NCI-H1436 treated with DMSO at 0.1 percent for 48 hours (cell line): ENCODE results near the gene CADM2.
A peak's percentile ranks its signal among the peaks of the same experiment; 100 is the strongest.

Experiments used
- DNase-seq: peaks from one replicate; lab custom pipeline; 2025; lab: John Stamatoyannopoulos, UW

Gene CADM2

DNA sequence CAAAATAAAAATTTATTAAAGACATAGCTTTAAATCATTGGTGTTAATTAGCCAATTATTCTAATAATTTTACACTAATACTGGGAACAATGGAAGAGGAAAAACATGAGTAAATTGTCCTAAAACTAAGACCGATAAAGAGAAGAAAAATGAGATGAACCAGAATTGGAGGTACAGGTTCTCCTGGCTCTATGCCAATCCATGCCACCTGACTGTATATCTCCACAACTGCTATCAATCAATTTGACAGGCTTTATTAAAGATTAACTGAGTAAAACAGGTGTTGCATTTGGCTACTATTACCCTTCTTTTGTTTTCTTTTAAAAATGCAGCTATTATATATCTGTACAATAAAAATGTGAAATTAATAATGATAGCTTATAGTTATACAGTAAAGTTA is 850.0 kb downstream of the CADM2 start:
- no peak for DNase-seq

DNA sequence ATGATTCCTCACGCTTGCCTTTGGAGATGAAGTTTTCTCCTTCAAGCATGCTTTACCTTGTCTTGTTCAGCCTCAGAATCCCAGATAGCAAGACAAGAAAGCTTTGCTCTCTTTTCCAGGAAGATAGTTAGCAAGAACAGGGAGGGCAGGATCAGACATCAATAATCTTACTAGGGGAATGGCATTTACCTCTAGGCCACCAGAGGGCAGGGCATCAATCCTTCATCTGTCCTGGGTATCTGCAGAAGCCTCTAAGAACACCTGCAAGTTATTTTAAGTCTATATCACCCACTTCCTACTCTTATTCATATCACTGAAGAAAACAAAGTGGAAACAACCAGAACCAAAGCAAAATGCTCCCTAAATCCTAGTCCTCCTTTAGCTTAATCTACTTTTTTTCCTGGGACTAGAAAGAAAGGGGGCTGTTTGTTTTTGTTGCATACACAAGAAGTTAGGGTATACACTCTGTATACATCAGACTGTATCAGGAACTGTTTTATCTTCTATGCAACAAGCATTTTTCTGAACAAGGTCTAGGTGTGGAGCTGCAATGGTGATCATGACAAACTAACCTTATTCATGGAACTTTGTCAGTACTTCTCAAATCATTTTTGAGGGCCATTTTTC is 862.5 kb downstream of the CADM2 start:
- DNase-seq = no peak

DNA sequence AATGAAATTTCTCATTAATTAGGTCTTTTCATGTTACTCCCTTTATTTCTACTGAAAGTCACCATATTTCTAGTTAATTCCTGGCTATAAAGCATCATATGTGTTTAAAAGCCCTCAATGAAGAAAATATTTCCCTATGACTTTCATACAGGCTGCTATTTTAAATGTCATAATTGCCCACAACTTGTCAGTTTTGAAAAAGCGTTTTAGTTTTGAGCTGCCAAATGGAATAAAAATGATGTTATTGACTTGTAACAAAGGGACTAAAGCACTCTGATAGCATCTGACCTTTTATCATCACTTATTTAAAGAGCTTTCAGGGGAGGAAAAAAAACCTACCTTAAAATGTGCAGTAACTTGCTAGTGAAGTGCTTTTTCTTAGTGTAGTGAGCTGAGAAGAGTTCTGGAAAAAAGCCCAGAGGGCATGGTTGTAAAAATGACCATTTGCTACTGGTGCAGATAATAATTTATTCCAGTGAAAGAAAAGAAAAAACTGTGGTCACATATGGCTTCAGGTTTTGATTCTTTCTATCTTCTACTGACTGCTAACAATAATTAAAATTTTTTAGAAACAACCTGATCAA is 877.2 kb downstream of the CADM2 start:
- DNase-seq = peak; percentile 20

DNA sequence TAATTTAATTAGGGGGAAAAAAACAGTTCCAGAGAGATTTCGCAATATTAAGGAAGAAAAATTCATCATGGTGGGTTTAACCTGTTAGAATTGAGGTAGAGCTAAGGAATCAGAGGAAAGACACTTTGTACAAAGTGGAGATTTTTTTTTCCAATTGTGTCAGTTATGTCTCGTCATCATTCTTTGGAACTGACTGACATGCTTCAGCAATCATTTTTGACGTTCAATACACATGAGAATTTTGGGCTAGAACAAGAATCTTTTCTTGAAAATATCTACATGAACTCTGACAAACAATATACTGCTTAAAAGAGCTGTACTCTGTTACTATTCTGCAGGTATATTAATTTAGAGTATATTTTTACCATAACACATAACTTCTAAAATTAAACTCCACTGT is 878.6 kb downstream of the CADM2 start:
- DNase-seq = no peak

DNA sequence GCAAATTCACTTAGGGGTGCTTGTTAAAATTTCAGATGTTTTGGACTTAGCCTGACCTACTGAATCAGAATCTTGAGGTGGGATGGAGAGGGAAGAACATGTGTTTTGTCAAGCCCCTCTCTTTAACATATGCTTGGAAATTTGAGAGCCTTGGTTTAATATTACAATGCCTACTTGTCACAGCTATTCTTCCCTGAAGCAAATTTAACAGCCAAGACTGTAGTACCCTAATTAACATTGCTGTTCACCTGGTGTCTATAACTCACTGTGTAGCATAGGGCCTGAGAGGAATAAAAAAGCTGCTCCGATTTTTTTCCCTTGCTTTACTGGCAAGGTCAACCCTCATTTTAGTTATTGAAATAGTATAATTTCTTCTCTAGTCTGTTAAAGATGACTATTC is 880.1 kb downstream of the CADM2 start:
- DNase-seq = peak; percentile 89

DNA sequence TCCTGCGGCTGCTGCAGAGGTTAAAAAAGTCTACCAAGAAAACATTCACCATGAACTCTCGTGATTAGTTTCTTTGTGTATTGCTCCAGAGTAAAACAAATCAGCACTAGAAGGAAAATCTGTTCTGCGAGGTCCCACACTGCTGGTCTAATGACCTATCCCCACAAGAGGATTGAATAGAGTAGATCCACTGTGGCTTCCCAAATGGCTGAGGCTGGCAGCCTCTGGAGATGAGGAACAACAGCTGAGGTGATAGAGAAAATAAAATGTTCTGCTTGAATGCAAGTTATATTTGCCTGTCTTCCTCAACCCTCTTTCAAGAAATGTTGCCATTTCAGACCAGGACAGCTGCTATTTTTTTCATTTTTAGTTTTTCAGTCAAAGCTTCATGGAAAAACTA is 883.3 kb downstream of the CADM2 start:
- DNase-seq = no peak

DNA sequence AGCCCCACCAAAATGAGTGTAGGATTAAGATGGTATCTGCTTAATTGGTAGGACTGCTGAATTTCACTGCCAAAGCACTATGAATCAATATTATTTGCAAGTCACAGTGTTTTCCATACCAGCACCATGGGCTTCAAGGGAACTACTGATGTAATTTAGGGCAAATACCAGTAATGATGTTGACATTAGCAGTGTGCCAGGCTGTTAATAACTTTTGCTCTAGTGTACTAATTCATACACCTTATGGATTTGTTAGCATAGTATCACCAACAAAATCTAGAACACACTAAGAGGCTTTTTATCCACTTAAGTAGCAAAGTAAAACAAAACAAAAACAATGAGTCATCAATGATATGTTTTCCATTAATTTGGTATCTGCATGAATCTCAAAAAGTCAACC is 888.2 kb downstream of the CADM2 start:
- DNase-seq = no peak

DNA sequence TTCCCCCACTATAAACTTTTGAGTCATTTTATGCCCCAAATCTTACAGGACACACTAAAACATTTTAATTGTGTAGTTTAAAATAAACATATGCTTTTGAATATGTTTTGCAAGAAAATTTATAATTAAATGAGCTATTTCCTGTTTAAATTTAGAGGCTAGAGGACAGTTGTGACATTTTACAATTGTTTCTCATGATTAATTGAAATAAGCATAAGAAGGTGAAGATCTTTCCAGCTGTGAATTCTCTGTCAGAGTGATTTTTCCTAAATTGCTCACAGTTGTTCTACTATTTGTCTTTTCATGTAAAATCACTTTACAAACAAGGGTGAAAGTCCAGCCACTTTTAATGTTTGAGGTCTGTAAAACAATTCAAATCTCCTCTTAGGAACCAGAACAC is 892.3 kb downstream of the CADM2 start:
- no peak for DNase-seq

DNA sequence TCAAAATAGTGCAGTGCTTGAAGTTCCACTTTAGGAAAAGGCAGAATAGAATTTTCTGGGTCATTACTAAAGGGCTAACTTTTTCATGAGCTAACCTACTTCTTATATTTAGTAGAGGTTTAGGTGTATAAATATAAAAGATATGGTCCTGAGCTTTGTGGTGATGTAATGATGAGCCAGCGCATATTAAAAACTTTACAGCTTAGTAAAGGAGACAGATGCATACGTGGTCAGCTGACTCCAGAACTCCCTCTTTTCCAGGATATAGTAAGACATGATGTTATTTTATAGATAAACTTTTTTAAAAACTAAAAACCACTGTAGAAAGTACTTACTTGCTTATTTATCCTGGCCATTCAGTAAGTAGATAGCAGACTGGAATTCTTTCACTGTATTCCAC is 895.0 kb downstream of the CADM2 start:
- DNase-seq = no peak

DNA sequence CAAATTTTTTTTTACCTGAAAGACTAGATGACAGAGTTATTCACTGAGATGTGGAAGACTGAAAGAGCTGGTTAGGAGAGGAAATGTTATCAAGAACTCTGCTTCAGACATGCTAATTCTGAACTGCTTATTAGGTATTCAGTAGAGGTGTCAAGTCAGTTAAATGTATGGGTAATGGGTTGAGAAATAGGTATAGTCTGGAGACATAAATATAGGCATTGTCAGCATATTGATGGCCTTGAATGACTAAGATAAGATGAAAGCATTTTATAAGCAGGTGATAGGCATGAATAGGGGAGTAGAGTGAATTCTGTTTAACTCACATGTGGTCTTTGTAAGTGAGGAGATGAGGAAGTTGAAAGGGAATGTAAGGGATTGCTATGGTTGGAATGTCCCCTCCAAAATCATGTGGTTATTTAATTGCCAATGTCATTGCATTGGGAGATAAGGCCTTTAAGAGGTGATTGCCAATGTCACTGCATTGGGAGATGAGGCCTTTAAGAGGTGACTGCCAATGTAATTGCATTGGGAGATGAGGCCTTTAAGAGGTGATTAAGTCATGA is 904.2 kb downstream of the CADM2 start:
- DNase-seq = no peak

DNA sequence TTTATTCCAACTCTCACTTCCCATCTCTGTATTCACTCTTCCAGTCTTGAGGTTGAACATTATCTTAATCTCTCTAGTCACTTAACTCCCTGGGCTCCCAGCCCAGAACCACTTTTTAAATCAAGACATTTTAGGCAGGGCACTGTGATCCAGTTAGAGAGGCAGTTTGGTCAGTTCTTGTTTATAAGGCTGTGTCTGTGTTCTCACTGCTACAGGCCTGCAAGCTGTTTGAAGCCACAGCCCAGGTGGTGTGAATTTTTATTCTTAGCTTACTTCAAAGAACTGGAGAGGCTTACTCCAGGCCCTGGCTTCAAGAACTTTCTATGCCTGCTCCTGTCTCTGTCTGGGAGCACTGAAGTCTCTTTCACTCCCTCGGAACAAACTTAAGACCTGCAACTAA is 906.1 kb downstream of the CADM2 start:
- no peak for DNase-seq

DNA sequence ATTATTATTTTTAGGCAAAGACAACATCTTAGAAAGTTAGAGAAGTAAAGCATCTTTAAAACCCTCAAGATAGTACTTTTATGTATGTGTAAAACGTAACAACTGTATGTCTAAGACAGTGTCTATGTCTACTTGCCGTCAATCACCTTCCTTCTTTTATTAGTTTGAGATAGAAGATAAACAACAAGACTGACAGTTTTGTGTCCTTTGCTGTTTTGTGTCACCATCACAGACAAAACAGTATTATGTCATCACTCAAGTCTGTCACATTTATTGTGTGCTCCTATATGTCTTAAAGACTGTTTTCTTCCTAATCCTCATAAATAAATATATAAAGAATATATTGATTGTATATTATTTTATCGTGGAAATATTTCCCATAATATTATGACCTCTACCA is 908.3 kb downstream of the CADM2 start:
- no peak for DNase-seq

DNA sequence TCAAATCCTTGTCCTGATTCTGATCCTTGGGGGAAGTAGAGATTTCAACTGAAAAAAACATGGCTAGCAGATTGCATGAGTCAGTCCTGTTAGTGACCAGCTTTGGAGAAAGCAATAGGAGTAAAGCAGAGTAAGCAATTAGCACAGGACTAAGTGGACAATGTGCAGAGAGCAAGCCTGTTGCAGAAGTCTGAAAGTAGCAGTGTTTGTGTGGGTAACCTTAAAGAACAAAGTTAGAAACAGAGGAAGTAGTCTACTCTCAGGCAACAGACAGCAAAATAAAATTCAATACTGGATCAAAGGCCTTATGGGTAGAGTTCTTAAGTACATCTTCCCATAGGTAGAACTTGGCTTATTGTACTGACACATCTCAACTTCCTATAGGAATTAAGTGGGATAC is 916.8 kb downstream of the CADM2 start:
- no peak for DNase-seq

DNA sequence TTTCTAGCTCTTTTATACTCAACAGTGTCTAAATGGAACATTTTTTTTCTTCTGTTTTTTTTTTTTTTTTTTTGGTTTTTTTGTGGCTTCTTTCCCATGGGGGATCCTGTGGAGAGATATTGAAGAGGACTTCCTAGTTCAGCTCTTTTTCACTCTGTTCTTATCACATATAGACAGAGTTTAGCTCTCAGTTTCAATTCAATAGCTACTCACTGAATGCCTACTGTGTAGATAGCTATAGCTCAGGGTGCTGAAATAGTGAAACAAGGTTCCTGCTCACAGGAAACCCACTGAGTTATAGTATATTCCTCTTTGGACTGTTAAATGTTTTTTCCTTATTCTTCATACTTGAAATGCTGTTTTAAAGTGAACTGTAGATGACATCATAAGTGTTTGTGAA is 918.8 kb downstream of the CADM2 start:
- no peak for DNase-seq

DNA sequence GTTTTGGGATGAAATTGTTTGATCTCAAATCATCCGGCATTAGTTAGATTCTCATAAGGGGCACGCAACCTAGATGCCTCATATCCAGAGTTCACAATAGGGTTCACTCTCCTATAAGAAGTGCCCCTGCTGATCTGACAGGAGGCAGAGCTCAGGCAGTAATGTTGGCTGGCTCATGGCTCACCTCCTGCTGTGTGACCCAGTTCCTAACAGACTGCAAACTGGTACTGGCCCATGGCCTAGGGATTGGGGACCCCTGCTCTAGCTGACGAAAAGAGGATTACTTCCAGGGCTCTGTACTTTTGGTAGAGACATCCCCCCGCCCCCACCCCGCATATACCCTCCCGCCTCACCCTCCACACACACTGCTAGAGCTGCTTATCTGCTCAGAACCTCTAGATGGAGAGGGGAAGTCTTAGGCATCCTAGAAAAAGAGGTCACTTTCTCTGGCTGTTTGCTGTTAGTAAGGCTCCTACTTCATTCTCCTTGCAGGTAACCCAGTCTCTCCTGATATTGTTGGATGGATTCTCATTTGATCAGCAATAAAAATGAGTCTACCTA is 923.1 kb downstream of the CADM2 start:
- no peak for DNase-seq

DNA sequence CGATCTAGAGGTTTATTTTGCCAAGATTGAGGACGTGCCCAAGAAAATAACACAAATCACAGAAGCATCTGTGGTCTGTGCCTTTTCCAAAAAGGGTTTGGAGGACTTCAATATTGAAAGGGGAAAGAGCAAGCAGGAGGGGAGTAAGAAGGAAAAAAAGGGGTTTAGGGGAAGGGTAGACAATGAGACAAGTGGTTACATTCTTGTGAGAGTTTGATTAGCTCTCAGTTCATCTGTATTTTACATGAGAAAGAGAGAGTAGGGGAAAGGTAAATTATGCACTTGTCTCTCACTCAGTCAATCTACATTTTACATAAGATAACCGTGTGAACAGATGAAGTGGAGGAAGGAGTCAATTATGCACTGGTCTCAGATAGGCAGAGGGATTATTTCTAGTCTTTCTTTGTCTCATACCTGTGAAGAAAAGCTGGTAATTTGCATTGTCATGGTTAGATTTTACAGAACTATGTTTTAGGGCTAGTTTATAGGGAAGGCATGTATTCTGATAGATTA is 931.3 kb downstream of the CADM2 start:
- no peak for DNase-seq

DNA sequence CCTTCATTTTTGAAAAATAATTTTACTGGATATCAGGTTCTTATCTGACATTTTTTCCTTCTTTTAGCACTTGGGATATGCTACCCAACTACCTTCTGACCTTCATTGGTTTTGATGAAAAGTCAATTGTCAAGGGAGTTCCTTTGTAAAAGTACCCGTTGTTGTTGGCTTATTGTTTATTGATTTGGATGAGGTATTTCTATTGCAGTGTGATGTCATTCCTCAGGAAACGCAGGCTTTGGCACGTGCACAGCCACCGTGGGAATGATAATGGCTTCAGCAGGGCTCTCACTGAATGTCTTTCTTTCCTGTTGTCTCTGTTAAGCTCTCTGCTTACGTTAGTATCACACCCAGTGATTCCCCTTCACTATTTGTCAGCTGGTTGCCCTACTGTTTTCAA is 944.6 kb downstream of the CADM2 start:
- no peak for DNase-seq

DNA sequence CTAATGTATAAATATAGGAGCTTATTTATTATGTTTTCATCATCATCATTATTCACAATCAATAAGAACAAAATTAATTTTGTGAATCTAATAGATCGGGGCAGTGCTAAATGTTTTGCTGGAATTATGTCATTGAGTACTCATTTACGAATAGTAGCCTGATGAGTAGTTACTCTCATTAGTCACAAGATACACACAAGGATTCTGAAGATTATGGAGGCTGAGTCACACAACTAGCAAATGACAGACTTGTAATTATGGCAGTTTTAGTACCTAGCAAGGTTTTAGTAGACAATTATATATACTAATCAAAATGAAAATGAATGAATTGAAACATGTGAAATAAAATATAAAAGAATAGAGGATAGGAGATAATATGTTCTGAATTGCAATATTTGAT is 954.2 kb downstream of the CADM2 start:
- no peak for DNase-seq

DNA sequence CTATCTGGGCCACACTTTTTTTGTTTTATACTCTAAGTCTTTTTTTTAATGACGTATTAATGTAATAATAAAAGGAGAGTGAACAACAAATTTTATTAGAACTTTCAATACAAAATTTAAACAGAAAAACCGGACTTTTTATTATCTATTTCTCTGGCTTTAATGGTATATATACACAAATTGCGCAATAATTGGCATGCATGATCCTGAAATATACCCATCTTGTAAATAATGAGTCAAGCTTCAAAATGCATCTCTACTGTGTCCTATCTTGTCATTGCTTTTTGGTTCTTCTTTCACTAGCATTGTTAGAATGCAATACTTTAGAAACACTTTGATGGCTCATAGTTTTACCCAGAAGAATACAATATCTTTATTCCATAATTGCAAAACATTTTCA is 963.6 kb downstream of the CADM2 start:
- DNase-seq = no peak

DNA sequence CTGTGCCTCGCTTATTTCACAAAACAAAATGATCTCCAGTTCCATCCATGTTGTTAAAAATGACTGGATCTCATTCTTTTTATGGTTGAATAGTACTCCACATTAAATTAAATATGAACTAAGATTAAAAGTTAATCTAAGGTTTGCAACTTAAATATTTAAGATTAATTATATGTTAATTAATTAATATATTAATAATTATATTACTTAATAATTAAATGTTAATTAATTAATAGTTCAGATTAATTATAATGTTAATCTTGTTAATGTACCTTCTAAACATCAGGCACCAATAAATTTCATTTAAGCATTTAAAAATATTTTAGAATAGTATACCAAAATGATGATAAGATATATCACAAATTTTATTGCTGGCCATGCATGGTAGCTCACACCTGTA is 971.9 kb downstream of the CADM2 start:
- DNase-seq = no peak

DNA sequence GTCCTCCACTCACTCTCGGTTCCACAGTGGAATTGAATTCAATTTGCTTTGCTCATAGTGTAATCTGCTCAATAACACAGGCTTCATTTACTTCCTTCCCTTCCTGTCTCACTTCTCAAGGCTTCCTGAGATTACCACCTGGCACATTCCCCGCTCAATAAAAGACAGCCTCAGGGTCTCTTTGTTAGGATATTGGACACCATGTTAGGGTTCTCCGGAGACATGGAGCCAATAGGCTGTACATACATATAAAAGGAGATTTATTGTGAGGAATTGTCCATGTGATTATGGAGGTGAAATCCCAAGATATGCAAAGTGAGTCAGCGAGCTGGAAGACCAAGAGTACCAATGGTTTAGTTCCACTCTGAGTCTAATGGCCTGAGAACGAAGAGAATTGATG is 974.5 kb downstream of the CADM2 start:
- DNase-seq = no peak

DNA sequence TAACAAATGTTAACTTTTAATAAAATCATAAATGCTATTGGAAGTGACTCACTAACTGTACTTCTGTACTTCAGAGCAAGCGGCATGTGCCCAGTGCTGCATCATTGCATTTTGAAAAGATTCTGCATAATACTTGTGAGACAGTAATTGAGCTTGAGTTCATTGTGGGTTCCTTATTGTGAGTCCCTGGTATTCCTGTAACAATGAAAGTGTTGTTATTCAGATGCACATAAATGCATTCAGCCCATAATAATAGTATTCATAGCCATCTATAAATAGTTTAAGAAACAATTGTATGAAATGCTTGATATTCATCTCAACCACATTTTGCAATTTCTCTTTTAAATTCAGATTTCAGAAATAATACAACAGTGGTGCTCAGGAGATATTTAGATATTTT is 976.4 kb downstream of the CADM2 start:
- no peak for DNase-seq

DNA sequence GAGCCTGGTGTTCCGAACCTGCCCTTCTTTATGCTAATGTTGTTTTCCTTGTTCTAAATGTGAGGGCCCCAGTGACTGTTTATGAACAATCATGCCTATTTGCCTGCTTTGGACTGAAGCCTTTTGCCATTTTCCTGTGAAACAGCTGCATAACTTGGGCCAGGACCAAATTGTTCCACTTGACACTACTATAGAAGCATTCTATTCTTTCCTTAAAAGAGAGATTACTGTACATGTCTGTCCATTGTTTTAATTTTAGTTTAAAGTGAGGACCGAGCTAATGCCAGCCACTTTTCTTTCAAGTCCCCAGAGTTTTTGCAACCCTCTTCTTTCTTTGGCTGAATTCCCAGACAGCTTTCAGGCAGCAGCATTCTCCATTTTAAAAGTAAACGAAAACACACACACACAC is 980.3 kb downstream of the CADM2 start:
- DNase-seq = peak; percentile 70

DNA sequence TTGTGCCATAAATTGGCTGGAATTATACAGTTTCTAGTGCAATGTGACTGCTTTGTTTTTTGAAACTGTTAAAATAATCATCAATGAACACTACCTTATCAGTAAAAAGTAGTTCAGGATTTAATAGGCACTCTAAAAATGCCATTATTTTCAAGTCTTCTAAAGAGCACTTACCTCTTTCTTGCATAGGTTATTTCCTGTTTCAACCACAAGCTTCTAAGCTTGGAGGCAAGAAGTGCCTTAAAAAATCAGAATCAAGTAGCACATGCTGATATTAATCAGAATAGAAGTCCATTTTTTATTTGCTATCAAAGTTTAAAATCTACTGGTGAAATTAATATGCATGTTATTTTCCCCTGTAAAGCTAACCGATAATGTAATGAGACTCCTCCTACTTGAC is 991.6 kb downstream of the CADM2 start:
- DNase-seq = no peak
